ENCODE results near the gene CCDC85B. TPM values are rescaled to one million over a fixed set of nuclear protein-coding genes. Genes with fewer than 3 reads are reported as not detected.

Gene CCDC85B
- total and polyA plus RNA-seq, 4 donors = 20.7 to 63.4 (median 53.9) TPM

GRCh38 chr11:65882120-65883057, 8.1 kb upstream of the CCDC85B start:
- no peak for DNase-seq
- H3K9me3 ChIP-seq (ENCODE audit: control insufficient read depth in 4 of 4, insufficient read depth in 3 of 4, low read length in 3 of 4) = no peaks in the 10 kb centered on the region
- no peak for TF ChIP-seq CTCF (IDR thresholded peaks at IDR 0.05; ENCODE audit: control extremely low read depth, extremely low read depth)

GRCh38 chr11:65883058-65883761, 7.3 kb upstream of the CCDC85B start:
- Histone ChIP-seq H3K4me1 (ENCODE audit: control insufficient read depth in 5 of 5, insufficient read depth in 5 of 5, low read length in 5 of 5) (peaks cover 0 to 16% (median 8%) of the 10 kb centered on the region in 5 donors), H3K36me3 (ENCODE audit: control insufficient read depth in 4 of 4, insufficient read depth in 4 of 4, low read length in 4 of 4) (peaks cover 7 to 30% (median 24%) of the 10 kb centered on the region in 4 donors), H3K9ac (ENCODE audit: insufficient read depth in 1 of 2, low read length in 2 of 2) (no peak overlapping the region), H3K27ac (ENCODE audit: low read depth in 1 of 2, low read length in 1 of 2) (no peak overlapping the region), H3K9me3 (ENCODE audit: control insufficient read depth in 4 of 4, insufficient read depth in 3 of 4, low read length in 3 of 4) (no peaks in the 10 kb centered on the region), H3K4me3 (no peak overlapping the region), H3K27me3 (ENCODE audit: control insufficient read depth in 3 of 3, insufficient read depth in 3 of 3, low read length in 2 of 3) (no peaks in the 10 kb centered on the region)
- TF ChIP-seq CTCF (IDR thresholded peaks at IDR 0.05; ENCODE audit: control extremely low read depth, extremely low read depth) = no peak
- DNase-seq (no peak), ATAC-seq (ENCODE audit: insufficient read depth, low FRiP score) (no peak)
- WGBS, 2 donors = 93 to 95% methylated on average over 13 of the region's 13 CpGs

More at GRCh38 chr11:65882120-65883057, 8.1 kb upstream of the CCDC85B start:
- ATAC-seq (ENCODE audit: insufficient read depth, low FRiP score) = no peak
- Histone ChIP-seq H3K4me3 (no peak overlapping the region), H3K27ac (ENCODE audit: low read depth in 1 of 2, low read length in 1 of 2) (no peak overlapping the region), H3K9ac (ENCODE audit: insufficient read depth in 1 of 2, low read length in 2 of 2) (no peak overlapping the region), H3K4me1 (ENCODE audit: control insufficient read depth in 5 of 5, insufficient read depth in 5 of 5, low read length in 5 of 5) (peaks cover 0 to 9% (median 3%) of the 10 kb centered on the region in 5 donors), H3K27me3 (ENCODE audit: control insufficient read depth in 3 of 3, insufficient read depth in 3 of 3, low read length in 2 of 3) (no peaks in the 10 kb centered on the region), H3K36me3 (ENCODE audit: control insufficient read depth in 4 of 4, insufficient read depth in 4 of 4, low read length in 4 of 4) (peaks cover 7 to 30% (median 24%) of the 10 kb centered on the region in 4 donors)
- 93 to 97% methylated on average over 29 to 30 of the region's 30 CpGs for WGBS, 2 donors

- peaks cover 0 to 21% (median 8%) of the 10 kb centered on the region in 5 donors for H3K4me1 ChIP-seq (ENCODE audit: control insufficient read depth in 5 of 5, insufficient read depth in 5 of 5, low read length in 5 of 5)
- H3K36me3 ChIP-seq (ENCODE audit: control insufficient read depth in 4 of 4, insufficient read depth in 4 of 4, low read length in 4 of 4) = peaks cover 7 to 30% (median 24%) of the 10 kb centered on the region in 4 donors
- H3K9me3 ChIP-seq (ENCODE audit: control insufficient read depth in 4 of 4, insufficient read depth in 3 of 4, low read length in 3 of 4) = no peaks in the 10 kb centered on the region
- DNase-seq (no peak), ATAC-seq (ENCODE audit: insufficient read depth, low FRiP score) (no peak)
- no peak for TF ChIP-seq CTCF (IDR thresholded peaks at IDR 0.05; ENCODE audit: control extremely low read depth, extremely low read depth)
- 83 to 84% methylated on average over 28 of the region's 28 CpGs for WGBS, 2 donors
- no peak overlapping the region for H3K27ac ChIP-seq (ENCODE audit: low read depth in 1 of 2, low read length in 1 of 2)
- H3K9ac ChIP-seq (ENCODE audit: insufficient read depth in 1 of 2, low read length in 2 of 2) = no peak overlapping the region
- H3K4me3 ChIP-seq = no peak overlapping the region
- H3K27me3 ChIP-seq (ENCODE audit: control insufficient read depth in 3 of 3, insufficient read depth in 3 of 3, low read length in 2 of 3) = no peaks in the 10 kb centered on the region
Measured at GRCh38 chr11:65883786-65884715, 6.4 kb upstream of the CCDC85B start.
